Activated T-cell treated with anti-CD3 and anti-CD28 coated beads for 48 hours (primary cell): ENCODE data around the gene CLTCL1.

Experiments used
- DNase-seq: peaks from one replicate; pipeline ENCODE4 v3.0.0-alpha.2; 2020; ENCODE audit warnings: low read depth

Gene CLTCL1

DNA sequence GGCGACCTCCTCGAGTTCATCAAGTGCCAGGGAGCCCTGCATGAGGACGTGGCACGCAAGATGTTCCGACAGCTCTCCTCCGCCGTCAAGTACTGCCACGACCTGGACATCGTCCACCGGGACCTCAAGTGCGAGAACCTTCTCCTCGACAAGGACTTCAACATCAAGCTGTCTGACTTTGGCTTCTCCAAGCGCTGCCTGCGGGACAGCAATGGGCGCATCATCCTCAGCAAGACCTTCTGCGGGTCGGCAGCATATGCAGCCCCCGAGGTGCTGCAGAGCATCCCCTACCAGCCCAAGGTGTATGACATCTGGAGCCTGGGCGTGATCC, 159.9 kb downstream of the CLTCL1 start:
- DNase-seq = no peak

- DNase-seq = no peak
These were observed 160.4 kb downstream of the CLTCL1 start, which contains the start of gene TSSK2 for GRCh38 chr22:19130959-19131684. TSSK2 (plus strand) TSS chr22:19131308; CDS start chr22:19131400, 92 bp downstream.

DNA sequence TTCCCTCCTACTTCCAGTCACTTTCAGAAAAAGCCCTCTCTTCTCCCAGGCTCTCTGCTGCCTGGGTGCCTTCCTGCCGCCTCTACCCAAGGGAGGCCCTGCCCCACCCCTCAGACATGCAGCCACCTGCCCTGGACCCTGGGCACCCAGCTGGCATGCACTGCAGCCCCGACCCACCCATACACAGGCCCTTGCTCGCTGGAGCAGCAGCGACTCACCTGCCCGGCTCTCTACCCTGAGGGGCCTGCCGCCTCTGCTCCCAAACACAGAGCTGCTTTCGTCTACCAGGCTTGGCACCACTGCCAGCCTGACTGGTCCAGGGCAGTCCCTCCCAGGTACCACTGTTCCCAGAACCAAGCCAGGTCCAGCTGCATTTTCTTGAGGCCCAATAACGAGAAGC, 161.6 kb downstream of the CLTCL1 start:
- DNase-seq = no peak
